IMR-90 (cell line): Measurements from ENCODE around the gene MTMR3. TPM values are rescaled to one million over a fixed set of nuclear protein-coding genes. Genes with fewer than 3 reads are reported as not detected.

Source experiments
- ATAC-seq: fragments of 200-7000 bp; cut with Tn5 transposase; 2 replicates; pipeline ENCODE4 v1.9.1; 2020; ENCODE audit warnings: low read depth, mild to moderate bottlenecking, moderate library complexity
- BruUV-seq: library from RNA; stranded (reverse); fragments of 400-500 nt; replicated peaks from 2 replicates; lab custom pipeline; 2021; lab: Mats Ljungman, UMichigan
- CTCF ChIA-PET: fragments of 300-600 bp; formaldehyde crosslinking; extraction: SDS; loops from one replicate; lab custom pipeline; 2021; ENCODE audit warnings: antibody characterized with exemption; lab: Yijun Ruan, JAX
- POLR2A ChIA-PET: fragments of 300-600 bp; sonication (Branson Sonifier 250); formaldehyde crosslinking; loops from one replicate; lab custom pipeline; 2022; ENCODE audit warnings: antibody characterized with exemption; ENCODE audit not compliant: unreplicated experiment; lab: Charles Lee
- DNase-seq: peaks from one replicate; pipeline ENCODE4 v3.0.0; 2013
- H2AFZ ChIP-seq: replicated peaks from 2 replicates; pipeline ENCODE3; 2013; ENCODE audit warnings: low read length, mild to moderate bottlenecking; ENCODE audit not compliant: poor library complexity
- H2AK5ac ChIP-seq: 2 replicates; pipeline ENCODE4 v1.6.1; 2013; ENCODE audit warnings: low read depth, low read length, inconsistent platforms
- H2AK9ac ChIP-seq: replicated peaks from 2 replicates; pipeline ENCODE3; 2013; ENCODE audit warnings: mild to moderate bottlenecking, low read depth, low read length, moderate library complexity; ENCODE audit not compliant: poor library complexity
- H2BK120ac ChIP-seq: 2 replicates; pipeline ENCODE4 v1.6.1; 2013; ENCODE audit warnings: low read depth, low read length, inconsistent platforms
- H2BK15ac ChIP-seq: 3 replicates; pipeline ENCODE4 v1.6.1; 2013; ENCODE audit warnings: low read depth, low read length, inconsistent platforms
- H2BK20ac ChIP-seq: 2 replicates; pipeline ENCODE4 v1.6.1; 2013; ENCODE audit warnings: low read depth, mild to moderate bottlenecking, inconsistent platforms, low read length, moderate library complexity
- H2BK5ac ChIP-seq: 2 replicates; pipeline ENCODE4 v1.6.1; 2013; ENCODE audit warnings: mild to moderate bottlenecking, low read depth, low read length, inconsistent platforms; ENCODE audit not compliant: poor library complexity, severe bottlenecking
- H3K14ac ChIP-seq: replicated peaks from 2 replicates; pipeline ENCODE4 v1.6.1; 2013; ENCODE audit warnings: low read depth, low read length, inconsistent platforms
- H3K18ac ChIP-seq: 2 replicates; pipeline ENCODE4 v1.6.1; 2013; ENCODE audit warnings: low read depth, low read length, control low read depth
- H3K23ac ChIP-seq: 2 replicates; pipeline ENCODE4 v1.6.1; 2013; ENCODE audit warnings: low read depth, low read length, inconsistent platforms
- H3K27ac ChIP-seq: 2 replicates; pipeline ENCODE4 v1.5.1; 2013; ENCODE audit warnings: mild to moderate bottlenecking, control low read depth, low read length; ENCODE audit not compliant: insufficient read depth
- H3K27me3 ChIP-seq: 2 replicates; pipeline ENCODE4 v1.6.1; 2013; ENCODE audit warnings: low read length; ENCODE audit not compliant: control insufficient read depth, insufficient read depth
- H3K36me3 ChIP-seq: 2 replicates; pipeline ENCODE4 v1.6.1; 2013; ENCODE audit warnings: low read length, mixed read lengths; ENCODE audit not compliant: control insufficient read depth, insufficient read depth
- H3K4ac ChIP-seq: 2 replicates; pipeline ENCODE4 v1.6.1; 2013; ENCODE audit warnings: low read depth, low read length, inconsistent platforms
- H3K4me1 ChIP-seq: 2 replicates; pipeline ENCODE4 v1.6.1; 2013; ENCODE audit warnings: low read length, mixed read lengths; ENCODE audit not compliant: control insufficient read depth, insufficient read depth
- H3K4me2 ChIP-seq: 2 replicates; pipeline ENCODE4 v1.6.1; 2013; ENCODE audit warnings: low read depth, mild to moderate bottlenecking, control low read depth, low read length, moderate library complexity
- H3K4me3 ChIP-seq: 2 replicates; pipeline ENCODE4 v1.5.1; 2013; ENCODE audit warnings: low read depth, mild to moderate bottlenecking, control low read depth, low read length, moderate library complexity; ENCODE audit not compliant: insufficient read depth
- H3K56ac ChIP-seq: 2 replicates; pipeline ENCODE4 v1.6.1; 2013; ENCODE audit warnings: low read length, inconsistent platforms; ENCODE audit not compliant: insufficient read depth; ENCODE audit errors: extremely low read depth
- H3K79me1 ChIP-seq, 2 experiments: 2 replicates each; pipeline ENCODE4 v1.6.1; 2013; ENCODE audit warnings: low read length in 2 of 2, inconsistent platforms in 1 of 2, low read depth in 1 of 2
- H3K9ac ChIP-seq: 2 replicates; pipeline ENCODE4 v1.6.1; 2013; ENCODE audit warnings: low read depth, low read length, control low read depth
- H3K9me1 ChIP-seq: 2 replicates; pipeline ENCODE4 v1.6.1; 2013; ENCODE audit warnings: low read length, inconsistent platforms; ENCODE audit not compliant: insufficient read depth
- H3K9me3 ChIP-seq: 2 replicates; pipeline ENCODE4 v1.6.1; 2013; ENCODE audit warnings: low read length; ENCODE audit not compliant: control insufficient read depth, insufficient read depth
- H4K20me1 ChIP-seq: 2 replicates; pipeline ENCODE4 v1.6.1; 2013; ENCODE audit warnings: low read length, inconsistent platforms; ENCODE audit not compliant: insufficient read depth
- H4K5ac ChIP-seq: 2 replicates; pipeline ENCODE4 v1.6.1; 2013; ENCODE audit warnings: mild to moderate bottlenecking, low read depth, low read length, control low read depth
- H4K8ac ChIP-seq, 2 experiments: 2 replicates each; pipeline ENCODE4 v1.6.1; 2013; ENCODE audit warnings: low read depth in 2 of 2, low read length in 2 of 2, control low read depth in 1 of 2, inconsistent platforms in 1 of 2
- H4K91ac ChIP-seq: 2 replicates; pipeline ENCODE4 v1.6.1; 2013; ENCODE audit warnings: low read depth, low read length, inconsistent platforms; ENCODE audit not compliant: insufficient read depth
- BHLHE40 ChIP-seq: fragments of 150-350 bp; IDR thresholded peaks from 2 replicates; pipeline ENCODE4 v1.6.1; 2016; ENCODE audit warnings: mild to moderate bottlenecking, low read depth, low read length
- CEBPB ChIP-seq: IDR thresholded peaks from 2 replicates; pipeline ENCODE4 v1.6.1; 2012; ENCODE audit warnings: low read depth, low read length, improper control_type of control experiment
- RAD21 ChIP-seq: IDR thresholded peaks from 2 replicates; pipeline ENCODE4 v1.6.1; 2012; ENCODE audit warnings: low read length, improper control_type of control experiment
- SMC3 ChIP-seq: fragments of 150-350 bp; IDR thresholded peaks from 2 replicates; pipeline ENCODE4 v1.6.1; 2016; ENCODE audit warnings: low read depth, mild to moderate bottlenecking, antibody characterized with exemption, low read length, moderate library complexity
- USF2 ChIP-seq: fragments of 150-350 bp; IDR thresholded peaks from 2 replicates; pipeline ENCODE4 v1.6.1; 2017; ENCODE audit warnings: mild to moderate bottlenecking, antibody characterized with exemption, low read length, low read depth
- WGBS, 2 experiments: methylation state at CpG; one replicate each; pipeline versions ENCODE4 v1.1.5 to v1.1.7; 2013; ENCODE audit warnings: missing lambda C conversion rate in 2 of 2; ENCODE audit not compliant: insufficient read length in 1 of 2; ENCODE audit errors: extremely low coverage in 2 of 2; 5-methylcytosine and 5-hydroxymethylcytosine counted together
- dilution Hi-C: fragments of 300-500 bp; cut with HindIII; formaldehyde crosslinking; loops from one replicate; pipeline ENCODE4 v1.14.3; 2018; ENCODE audit warnings: low sequenced_read_pairs; ENCODE audit not compliant: unreplicated experiment
- in situ Hi-C: fragments of 300-500 bp; cut with MboI; formaldehyde crosslinking; loops from 3 replicates; pipeline ENCODE4 v1.14.3; 2019; ENCODE audit warnings: low sequenced_read_pairs, inconsistent platforms, mixed read lengths
- intact Hi-C: fragments of 100-400 bp; cut with micrococcal nuclease; formaldehyde crosslinking; loops from 2 replicates; pipeline ENCODE4 v1.10.0; 2022
- polyA plus RNA-seq, 3 experiments: library from polyadenylated mRNA; depleted of rRNA; stranded (reverse); fragments of >200 nt; gene quantifications; 2 replicates each; pipeline ENCODE4 v1.2.3, GENCODE V29; 2012; ENCODE audit warnings: low replicate concordance in 1 of 3
- total RNA-seq: library from RNA; depleted of rRNA; stranded (reverse); fragments of >200 nt; gene quantifications from 2 replicates; pipeline ENCODE4 v1.2.3, GENCODE V29; 2012

Gene MTMR3
- total and polyA plus RNA-seq, 2 of the 4 experiments (the other 2 are of a cell fraction) = 21.3 to 29.4 TPM

- no peak overlapping the region for H3K18ac ChIP-seq
- H3K56ac ChIP-seq = no peak overlapping the region
- peaks cover 9% of the 10 kb centered on the region for H3K36me3 ChIP-seq
- CTCF ChIA-PET = no interaction called here
- in situ Hi-C loops (no loop called here), dilution Hi-C loops (no loop called here), intact Hi-C loops (no loop called here)
- no peak overlapping the region for H2BK5ac ChIP-seq
- H3K23ac ChIP-seq = no peak overlapping the region
- no TSS peak for BruUV-seq
- no peaks in the 10 kb centered on the region for H3K9me3 ChIP-seq
- ATAC-seq (no peak; the same call in 1 of the 2 replicates), DNase-seq (no peak)
- H4K5ac ChIP-seq = no peak overlapping the region
- H3K14ac ChIP-seq = no peak overlapping the region
- H4K20me1 ChIP-seq = no peaks in the 10 kb centered on the region; the same call in 1 of the 2 replicates
- H2AK9ac ChIP-seq = no peak overlapping the region
- H4K91ac ChIP-seq = no peak overlapping the region
- POLR2A ChIA-PET = no interaction called here
- no peak overlapping the region for H3K4me2 ChIP-seq
- TF ChIP-seq USF2 (no peak), CEBPB (no peak), RAD21 (no peak), SMC3 (no peak), BHLHE40 (no peak)
- H3K4me3 ChIP-seq = no peak overlapping the region
- H2AK5ac ChIP-seq = no peak overlapping the region
- H2BK120ac ChIP-seq = no peak overlapping the region
- no peak overlapping the region for H4K8ac ChIP-seq
- no peaks in the 10 kb centered on the region for H3K27me3 ChIP-seq
- no peak overlapping the region for H2BK20ac ChIP-seq
- no peak overlapping the region for H3K9ac ChIP-seq
- H3K79me1 ChIP-seq = peaks cover 10 to 27% of the 10 kb centered on the region in 2 experiments; a peak in 3 of 4 replicates
- no peak overlapping the region for H3K4ac ChIP-seq
- no peak overlapping the region for H2AFZ ChIP-seq
- WGBS, 2 experiments = no CpG with 5 or more reads among the region's 3 CpGs
- H3K27ac ChIP-seq = no peak overlapping the region
- no peak overlapping the region for H2BK15ac ChIP-seq
- H3K4me1 ChIP-seq = no peaks in the 10 kb centered on the region
- peaks cover 6% of the 10 kb centered on the region; the same call in 1 of the 2 replicates for H3K9me1 ChIP-seq
Measured at GRCh38 chr22:29979777-29980321, 96.9 kb downstream of the MTMR3 start.
